ENCODE results near the gene MTHFD2L.

Gene MTHFD2L

GRCh38 chr4:74190332-74190731 lies 32.4 kb downstream of the MTHFD2L start:
- no peak for DNase-seq (ENCODE audit: low spot score)
- TF ChIP-seq CTCF (IDR thresholded peaks at IDR 0.05; ENCODE audit: extremely low read depth, missing control alignments) = no peak

GRCh38 chr4:74190919-74191397 lies 33.0 kb downstream of the MTHFD2L start:
- no peak for DNase-seq (ENCODE audit: low spot score)
- TF ChIP-seq CTCF (IDR thresholded peaks at IDR 0.05; ENCODE audit: extremely low read depth, missing control alignments) = no peak

- no peak for DNase-seq (ENCODE audit: low spot score)
- TF ChIP-seq CTCF (IDR thresholded peaks at IDR 0.05; ENCODE audit: extremely low read depth, missing control alignments) = no peak
Observed at GRCh38 chr4:74197080-74197479, 39.2 kb downstream of the MTHFD2L start.

GRCh38 chr4:74202062-74202586 lies 44.2 kb downstream of the MTHFD2L start:
- DNase-seq (ENCODE audit: low spot score) = no peak
- TF ChIP-seq CTCF (IDR thresholded peaks at IDR 0.05; ENCODE audit: extremely low read depth, missing control alignments) = no peak

- no peak for TF ChIP-seq CTCF (IDR thresholded peaks at IDR 0.05; ENCODE audit: extremely low read depth, missing control alignments)
- DNase-seq (ENCODE audit: low spot score) = no peak
Observed at GRCh38 chr4:74203467-74203866, 45.5 kb downstream of the MTHFD2L start.

GRCh38 chr4:74205046-74205445 lies 47.1 kb downstream of the MTHFD2L start:
- DNase-seq (ENCODE audit: low spot score) = no peak
- no peak for TF ChIP-seq CTCF (IDR thresholded peaks at IDR 0.05; ENCODE audit: extremely low read depth, missing control alignments)

GRCh38 chr4:74205559-74205958 lies 47.6 kb downstream of the MTHFD2L start:
- DNase-seq (ENCODE audit: low spot score) = no peak
- no peak for TF ChIP-seq CTCF (IDR thresholded peaks at IDR 0.05; ENCODE audit: extremely low read depth, missing control alignments)

All from GM20000 (cell line).